Measurements from ENCODE around the gene USP12. TPM values are rescaled to one million over a fixed set of nuclear protein-coding genes. Genes with fewer than 3 reads are reported as not detected.

USP12 gene
- total RNA-seq, 4 donors from 2014 or later: 16.9 to 26.7 (median 22.6) TPM

DNA sequence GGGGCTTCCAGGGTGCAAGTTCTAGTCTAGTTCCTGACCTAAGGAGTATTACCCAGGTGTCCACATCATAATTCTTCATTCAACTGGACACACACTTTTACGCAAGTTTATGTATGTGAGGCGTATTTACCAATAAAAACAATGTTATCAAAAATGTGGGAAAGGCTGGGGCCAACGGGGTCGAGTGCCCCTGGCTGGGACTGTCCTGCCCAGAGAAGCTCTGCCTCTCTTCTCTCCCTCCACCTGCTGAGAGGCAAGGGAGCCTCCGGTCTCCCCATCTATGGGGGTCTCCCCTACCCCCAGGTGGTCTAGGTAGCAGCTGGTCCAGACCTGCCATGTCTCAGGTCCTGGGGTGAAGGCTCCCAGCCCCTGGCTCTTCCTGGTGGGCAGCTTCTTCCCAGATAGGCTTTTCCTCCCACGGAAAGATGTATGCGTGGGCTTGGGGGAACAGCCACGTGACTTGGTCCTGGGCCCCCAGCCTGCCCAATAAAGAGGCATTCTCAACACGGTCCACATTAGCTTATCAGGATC, 132.4 kb downstream of the USP12 start:
- no peaks in the 10 kb centered on the region for H3K27me3 ChIP-seq
- H3K36me3 ChIP-seq: no peaks in the 10 kb centered on the region
- no peak overlapping the region for H3K27ac ChIP-seq
- H3K9me3 ChIP-seq: no peaks in the 10 kb centered on the region
- H3K4me1 ChIP-seq: peaks cover 0 to 31% (median 7%) of the 10 kb centered on the region in 4 donors
- WGBS, 2 donors: 81 to 86% methylated on average over 7 to 9 of the region's 9 CpGs
- TF ChIP-seq EP300 (IDR thresholded peaks at IDR 0.05): no peak
- TF ChIP-seq, protein P1, sequence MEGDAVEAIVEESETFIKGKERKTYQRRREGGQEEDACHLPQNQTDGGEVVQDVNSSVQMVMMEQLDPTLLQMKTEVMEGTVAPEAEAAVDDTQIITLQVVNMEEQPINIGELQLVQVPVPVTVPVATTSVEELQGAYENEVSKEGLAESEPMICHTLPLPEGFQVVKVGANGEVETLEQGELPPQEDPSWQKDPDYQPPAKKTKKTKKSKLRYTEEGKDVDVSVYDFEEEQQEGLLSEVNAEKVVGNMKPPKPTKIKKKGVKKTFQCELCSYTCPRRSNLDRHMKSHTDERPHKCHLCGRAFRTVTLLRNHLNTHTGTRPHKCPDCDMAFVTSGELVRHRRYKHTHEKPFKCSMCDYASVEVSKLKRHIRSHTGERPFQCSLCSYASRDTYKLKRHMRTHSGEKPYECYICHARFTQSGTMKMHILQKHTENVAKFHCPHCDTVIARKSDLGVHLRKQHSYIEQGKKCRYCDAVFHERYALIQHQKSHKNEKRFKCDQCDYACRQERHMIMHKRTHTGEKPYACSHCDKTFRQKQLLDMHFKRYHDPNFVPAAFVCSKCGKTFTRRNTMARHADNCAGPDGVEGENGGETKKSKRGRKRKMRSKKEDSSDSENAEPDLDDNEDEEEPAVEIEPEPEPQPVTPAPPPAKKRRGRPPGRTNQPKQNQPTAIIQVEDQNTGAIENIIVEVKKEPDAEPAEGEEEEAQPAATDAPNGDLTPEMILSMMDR (IDR thresholded peaks at IDR 0.05): no peak
- TF ChIP-seq POLR2A (IDR thresholded peaks at IDR 0.05): no peak
- no peak overlapping the region for H3K4me3 ChIP-seq
- DNase-seq (ENCODE audit: low spot score in 2 of 2): no peak

DNA sequence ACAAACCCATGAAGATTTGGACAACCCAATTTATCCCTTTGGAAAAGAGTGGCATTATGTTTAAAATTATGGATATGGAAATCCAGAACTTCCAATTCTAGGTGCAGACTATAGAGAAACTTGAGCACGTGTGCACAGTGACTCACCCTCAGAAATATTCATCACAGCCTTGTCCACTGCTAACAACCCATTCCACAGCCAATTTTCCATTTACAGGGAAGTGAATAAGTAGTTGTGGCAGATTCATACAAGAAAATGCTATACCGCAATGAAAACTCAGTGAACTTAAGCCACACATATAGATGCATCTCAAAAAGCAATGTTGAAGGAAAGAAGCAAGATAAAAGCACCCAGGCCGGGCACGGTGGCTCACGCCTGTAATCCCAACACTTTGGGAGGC, 133.3 kb downstream of the USP12 start:
- Histone ChIP-seq H3K36me3 (no peaks in the 10 kb centered on the region), H3K9me3 (no peaks in the 10 kb centered on the region), H3K4me1 (peaks cover 0 to 29% (median 7%) of the 10 kb centered on the region in 4 donors), H3K27ac (no peak overlapping the region), H3K27me3 (no peaks in the 10 kb centered on the region), H3K4me3 (no peak overlapping the region)
- no peak for DNase-seq (ENCODE audit: low spot score in 2 of 2)
- WGBS, 2 donors: 80 to 82% methylated on average over 5 of the region's 5 CpGs
- TF ChIP-seq, protein P1 (IDR thresholded peaks at IDR 0.05): no peak
- TF ChIP-seq POLR2A (IDR thresholded peaks at IDR 0.05): no peak
- no peak for TF ChIP-seq EP300 (IDR thresholded peaks at IDR 0.05)

DNA sequence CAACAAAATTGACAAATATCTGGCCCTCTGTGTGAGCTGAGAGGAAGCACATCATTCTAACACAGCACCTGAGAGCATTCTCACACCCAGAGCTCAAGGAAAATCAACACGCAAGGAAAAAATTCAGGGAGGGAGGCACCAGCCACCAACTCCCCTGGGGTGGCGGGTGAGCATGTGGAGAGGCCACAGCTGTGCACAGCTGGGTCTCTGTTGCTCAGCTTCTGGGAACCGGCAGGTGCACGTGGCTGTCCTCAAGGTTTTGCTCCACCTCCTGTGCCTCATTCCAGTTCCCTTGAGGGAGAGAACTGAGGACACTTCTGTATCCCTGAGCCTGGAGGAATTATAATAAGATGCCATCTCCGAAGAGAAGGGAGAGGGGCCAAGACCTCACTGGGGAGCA, 134.0 kb downstream of the USP12 start:
- no peak for DNase-seq (ENCODE audit: low spot score in 2 of 2)
- peak overlapping the region in 1 of 4 donors; percentile 17 for H3K27ac ChIP-seq
- no peaks in the 10 kb centered on the region for H3K27me3 ChIP-seq
- TF ChIP-seq POLR2A (IDR thresholded peaks at IDR 0.05) (no peak), EP300 (IDR thresholded peaks at IDR 0.05) (no peak)
- TF ChIP-seq, protein P1 (IDR thresholded peaks at IDR 0.05): no peak
- no peaks in the 10 kb centered on the region for H3K36me3 ChIP-seq
- no peaks in the 10 kb centered on the region for H3K9me3 ChIP-seq
- peaks cover 0 to 21% (median 4%) of the 10 kb centered on the region in 4 donors for H3K4me1 ChIP-seq
- H3K4me3 ChIP-seq: no peak overlapping the region
- WGBS, 2 donors: 74 to 78% methylated on average over 5 of the region's 5 CpGs

DNA sequence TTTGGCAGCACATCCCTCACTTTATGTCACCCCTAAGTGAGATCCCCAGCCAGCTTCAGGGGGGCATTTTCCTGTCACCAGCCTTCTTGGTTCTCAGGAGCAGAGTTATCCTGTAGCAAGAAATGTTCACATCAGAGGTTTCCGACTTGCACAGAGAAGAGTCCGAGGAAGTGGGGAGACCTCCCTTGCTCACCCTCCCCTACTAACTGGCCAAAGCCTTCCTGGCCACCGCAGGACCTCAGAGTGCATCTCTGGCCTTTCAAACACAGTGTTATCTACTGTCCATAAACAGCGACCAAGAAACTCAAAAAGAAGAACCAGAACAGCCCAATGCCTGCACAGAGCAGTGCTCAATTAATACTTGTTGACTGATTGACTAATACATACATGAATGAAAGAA, 134.4 kb downstream of the USP12 start:
- Histone ChIP-seq H3K27ac (peak overlapping the region in 2 of 4 donors; percentile 12 to 17), H3K4me1 (peaks cover 0 to 21% (median 4%) of the 10 kb centered on the region in 4 donors), H3K36me3 (no peaks in the 10 kb centered on the region), H3K9me3 (no peaks in the 10 kb centered on the region), H3K27me3 (no peaks in the 10 kb centered on the region), H3K4me3 (no peak overlapping the region)
- DNase-seq (ENCODE audit: low spot score in 2 of 2): no peak
- 79 to 84% methylated on average over 4 of the region's 4 CpGs for WGBS, 2 donors
- TF ChIP-seq POLR2A (IDR thresholded peaks at IDR 0.05) (no peak), EP300 (IDR thresholded peaks at IDR 0.05) (no peak)
- TF ChIP-seq, protein P1 (IDR thresholded peaks at IDR 0.05): no peak

DNA sequence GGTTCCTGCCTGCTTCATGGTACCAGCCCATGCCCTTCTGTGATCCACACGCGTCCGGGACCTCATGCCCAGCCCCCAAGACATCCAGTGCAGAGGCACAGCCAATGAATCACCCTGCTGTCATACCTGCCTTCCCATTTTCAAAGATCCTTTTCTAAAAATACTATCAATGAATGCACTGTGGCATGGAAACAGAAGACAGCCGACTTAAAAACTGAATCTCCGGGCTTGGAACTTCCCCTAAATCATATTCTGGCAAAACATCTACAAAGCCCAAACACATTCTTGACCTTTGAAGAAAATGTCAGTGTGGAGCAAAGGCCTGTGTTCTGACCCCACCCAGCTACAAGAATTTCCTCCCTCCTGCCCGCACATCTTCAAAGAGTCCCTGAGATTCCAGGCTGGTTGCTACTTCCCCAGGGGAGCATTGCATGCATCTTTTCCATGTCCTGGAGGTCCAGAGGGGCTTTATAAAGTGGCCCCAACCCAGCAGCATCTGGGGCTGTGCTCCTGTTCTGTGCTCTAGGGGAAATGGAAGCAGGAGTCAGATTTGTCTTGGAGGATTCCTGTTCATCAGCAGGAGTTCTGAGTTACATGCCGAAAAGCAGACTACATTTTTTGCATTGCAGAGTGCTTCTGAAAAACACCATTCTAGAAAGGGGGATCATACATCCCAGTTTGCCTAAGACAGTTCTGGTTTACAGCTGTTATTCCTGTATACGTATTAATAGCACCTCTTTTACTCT, 135.2 kb downstream of the USP12 start:
- Histone ChIP-seq H3K27me3 (no peaks in the 10 kb centered on the region), H3K36me3 (no peaks in the 10 kb centered on the region), H3K4me3 (no peak overlapping the region), H3K4me1 (peaks cover 0 to 21% (median 4%) of the 10 kb centered on the region in 4 donors), H3K27ac (peak overlapping the region in 2 of 4 donors; percentile 12 to 17), H3K9me3 (no peaks in the 10 kb centered on the region)
- no peak for DNase-seq (ENCODE audit: low spot score in 2 of 2)
- 41 to 50% methylated on average over 8 of the region's 8 CpGs for WGBS, 2 donors
- no peak for TF ChIP-seq EP300 (IDR thresholded peaks at IDR 0.05)
- TF ChIP-seq, protein P1 (IDR thresholded peaks at IDR 0.05): no peak
- no peak for TF ChIP-seq POLR2A (IDR thresholded peaks at IDR 0.05)

All from tibial nerve (tissue), 4 donors.